RWPE2 (cell line): ENCODE results near the gene ZFP62.
A peak's percentile ranks its signal among the peaks of the same experiment; 100 is the strongest.

Source experiments
- ATAC-seq: fragments of 200-7000 bp; cut with Tn5 transposase; 3 replicates; pipeline ENCODE4 v1.9.1; 2021; ENCODE audit warnings: low read depth
- DNase-seq: peaks from one replicate; pipeline ENCODE4 v3.0.0-alpha.2; 2020; ENCODE audit warnings: low spot score
- H3K27ac ChIP-seq: fragments of 450-650 bp; 2 replicates; pipeline ENCODE4 v1.5.1; 2017; ENCODE audit warnings: mild to moderate bottlenecking; ENCODE audit not compliant: poor library complexity, severe bottlenecking
- H3K27me3 ChIP-seq: fragments of 250-450 bp; sonication (Bioruptor Pico); 2 replicates; pipeline ENCODE4 v1.5.1; 2021; ENCODE audit warnings: mild to moderate bottlenecking, moderate library complexity; ENCODE audit not compliant: insufficient read depth, poor library complexity, severe bottlenecking
- H3K36me3 ChIP-seq: fragments of 250-450 bp; sonication (Bioruptor Pico); 2 replicates; pipeline ENCODE4 v1.5.1; 2020; ENCODE audit warnings: low read depth, mild to moderate bottlenecking, moderate library complexity
- H3K4me1 ChIP-seq: fragments of 250-450 bp; sonication (Bioruptor Pico); 2 replicates; pipeline ENCODE4 v1.5.1; 2021; ENCODE audit warnings: mild to moderate bottlenecking, moderate library complexity; ENCODE audit not compliant: insufficient read depth, poor library complexity, severe bottlenecking
- H3K4me3 ChIP-seq: fragments of 250-450 bp; sonication (Bioruptor Pico); 2 replicates; pipeline ENCODE4 v1.5.1; 2021; ENCODE audit warnings: mild to moderate bottlenecking, moderate library complexity; ENCODE audit not compliant: severe bottlenecking
- H3K9me3 ChIP-seq: fragments of 250-450 bp; sonication (Bioruptor Pico); 2 replicates; pipeline ENCODE4 v1.5.1; 2021; ENCODE audit warnings: mild to moderate bottlenecking, moderate library complexity; ENCODE audit not compliant: severe bottlenecking
- TF ChIP-seq, protein P1 (sequence below): fragments of 450-650 bp; IDR thresholded peaks from one replicate; pipeline ENCODE4 v1.5.1; 2017; ENCODE audit warnings: mild to moderate bottlenecking, moderate library complexity; ENCODE audit not compliant: poor library complexity, severe bottlenecking

The ZFP62 gene

DNA sequence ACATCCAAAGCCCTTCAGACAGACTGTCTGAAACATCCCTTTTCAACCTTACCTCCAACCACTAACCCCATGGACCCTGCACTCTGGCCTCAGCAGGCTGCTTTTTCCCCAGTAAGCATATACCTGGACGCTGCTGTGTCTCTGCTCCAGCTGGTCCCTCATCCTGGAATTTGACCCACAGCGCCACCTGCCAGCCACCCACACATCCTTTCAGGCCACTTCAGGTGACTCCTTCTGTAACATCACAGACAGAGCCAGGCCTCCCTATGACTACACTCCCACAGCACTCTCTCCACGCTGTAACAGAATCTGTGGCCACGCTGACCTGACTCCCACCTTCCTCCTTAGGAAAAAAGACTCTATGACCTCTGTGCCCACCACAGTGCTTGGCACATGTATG, 61.9 kb downstream of the ZFP62 start:
- H3K4me1 ChIP-seq, result peaks cover 52% of the 10 kb centered on the region
- H3K27ac ChIP-seq, result peak overlapping the region; percentile 90
- DNase-seq (peak; percentile 45), ATAC-seq (no peak)
- peaks cover 63% of the 10 kb centered on the region for H3K36me3 ChIP-seq
- H3K9me3 ChIP-seq, result no peaks in the 10 kb centered on the region
- H3K4me3 ChIP-seq, result no peak overlapping the region
- TF ChIP-seq, protein P1, sequence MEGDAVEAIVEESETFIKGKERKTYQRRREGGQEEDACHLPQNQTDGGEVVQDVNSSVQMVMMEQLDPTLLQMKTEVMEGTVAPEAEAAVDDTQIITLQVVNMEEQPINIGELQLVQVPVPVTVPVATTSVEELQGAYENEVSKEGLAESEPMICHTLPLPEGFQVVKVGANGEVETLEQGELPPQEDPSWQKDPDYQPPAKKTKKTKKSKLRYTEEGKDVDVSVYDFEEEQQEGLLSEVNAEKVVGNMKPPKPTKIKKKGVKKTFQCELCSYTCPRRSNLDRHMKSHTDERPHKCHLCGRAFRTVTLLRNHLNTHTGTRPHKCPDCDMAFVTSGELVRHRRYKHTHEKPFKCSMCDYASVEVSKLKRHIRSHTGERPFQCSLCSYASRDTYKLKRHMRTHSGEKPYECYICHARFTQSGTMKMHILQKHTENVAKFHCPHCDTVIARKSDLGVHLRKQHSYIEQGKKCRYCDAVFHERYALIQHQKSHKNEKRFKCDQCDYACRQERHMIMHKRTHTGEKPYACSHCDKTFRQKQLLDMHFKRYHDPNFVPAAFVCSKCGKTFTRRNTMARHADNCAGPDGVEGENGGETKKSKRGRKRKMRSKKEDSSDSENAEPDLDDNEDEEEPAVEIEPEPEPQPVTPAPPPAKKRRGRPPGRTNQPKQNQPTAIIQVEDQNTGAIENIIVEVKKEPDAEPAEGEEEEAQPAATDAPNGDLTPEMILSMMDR, result peak; percentile 21
- H3K27me3 ChIP-seq, result no peaks in the 10 kb centered on the region

GRCh38 chr5:180798193-180798592, 62.9 kb downstream of the ZFP62 start:
- TF ChIP-seq, protein P1, result no peak
- Histone ChIP-seq H3K4me3 (no peak overlapping the region), H3K27me3 (no peaks in the 10 kb centered on the region), H3K4me1 (peaks cover 42% of the 10 kb centered on the region), H3K27ac (no peak overlapping the region), H3K9me3 (no peaks in the 10 kb centered on the region), H3K36me3 (peaks cover 71% of the 10 kb centered on the region)
- peak; percentile 32 for DNase-seq
- ATAC-seq, result no peak
